ENCODE results near the gene ALB. TPM values are rescaled to one million over a fixed set of nuclear protein-coding genes. Genes with fewer than 3 reads are reported as not detected.

Gene ALB
- total RNA-seq, 1 experiment from 2014 or later: 0.22 TPM

- intact Hi-C loops (cut with micrococcal nuclease): no loop called here
- no peaks in the 10 kb centered on the region for H3K36me3 ChIP-seq (ENCODE audit: low read depth, low read length)
- H3K4me2 ChIP-seq (ENCODE audit: low read length): no peak overlapping the region
- no peak for ATAC-seq
- ChIA-PET CTCF (no interaction called here), POLR2A (ENCODE audit: unreplicated experiment) (no interaction called here)
- H3K4me1 ChIP-seq (ENCODE audit: insufficient read depth, low read length): peaks cover 11% of the 10 kb centered on the region; the same call in 1 of the 2 replicates
- TF ChIP-seq EZH2 (IDR thresholded peaks at IDR 0.05; ENCODE audit: low read length, unreplicated experiment): no peak
- no peak for TF ChIP-seq CTCF (conservative IDR thresholded peaks at IDR 0.05; ENCODE audit: low read depth, low read length)
- TF ChIP-seq EZH2phosphoT487 (IDR thresholded peaks at IDR 0.05; ENCODE audit: borderline replicate concordance, low read length): no peak
- H3K9me3 ChIP-seq (ENCODE audit: low read length): no peaks in the 10 kb centered on the region
- H3K27me3 ChIP-seq (ENCODE audit: low read length): peaks cover 40% of the 10 kb centered on the region
- no peak overlapping the region for H3K9ac ChIP-seq (ENCODE audit: low read length)
- no peak overlapping the region for H3K27ac ChIP-seq (ENCODE audit: low read length)
- BruUV-seq (replicated peaks): no TSS peak
- no peaks in the 10 kb centered on the region for H3K9me2 ChIP-seq (replicated peaks; ENCODE audit: low read length)
- DNase-seq: no peak
- H3F3A ChIP-seq (ENCODE audit: low read length, unreplicated experiment): no peaks in the 10 kb centered on the region
- no peaks in the 10 kb centered on the region for H4K20me1 ChIP-seq (ENCODE audit: low read length)
- no peak overlapping the region for H3K4me3 ChIP-seq (ENCODE audit: low read length)
- no peak overlapping the region for H2AFZ ChIP-seq (ENCODE audit: low read length)
- H3K79me2 ChIP-seq (ENCODE audit: low read length): no peaks in the 10 kb centered on the region
Observed at GRCh38 chr4:73453701-73454005, 49.6 kb downstream of the ALB start.

DNA sequence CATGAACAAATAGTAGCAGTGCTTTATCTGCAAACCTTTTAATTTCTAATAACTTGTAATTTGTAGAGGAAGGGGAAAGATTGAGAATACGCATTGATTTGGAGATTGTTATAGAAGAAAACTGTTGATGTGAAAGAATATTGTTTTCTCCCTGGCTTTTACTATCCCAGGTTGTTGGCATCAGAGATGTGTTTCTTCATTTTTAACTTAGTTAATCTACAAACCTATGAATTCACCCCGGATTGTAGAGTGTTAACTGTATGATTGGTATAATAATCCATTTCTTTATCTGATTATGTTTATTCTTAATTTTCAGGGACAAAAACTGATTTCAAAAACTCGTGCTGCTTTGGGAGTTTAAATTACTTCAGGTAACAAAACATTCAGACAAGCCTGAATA, 50.8 kb downstream of the ALB start:
- H3K4me3 ChIP-seq (ENCODE audit: low read length): no peak overlapping the region
- no TSS peak for BruUV-seq (replicated peaks)
- H3F3A ChIP-seq (ENCODE audit: low read length, unreplicated experiment): no peaks in the 10 kb centered on the region
- ATAC-seq (no peak), DNase-seq (no peak)
- H3K9me3 ChIP-seq (ENCODE audit: low read length): no peaks in the 10 kb centered on the region
- H4K20me1 ChIP-seq (ENCODE audit: low read length): no peaks in the 10 kb centered on the region
- no peaks in the 10 kb centered on the region for H3K9me2 ChIP-seq (replicated peaks; ENCODE audit: low read length)
- intact Hi-C loops (cut with micrococcal nuclease): no loop called here
- H3K36me3 ChIP-seq (ENCODE audit: low read depth, low read length): no peaks in the 10 kb centered on the region
- no peak overlapping the region for H3K27ac ChIP-seq (ENCODE audit: low read length)
- no peak overlapping the region for H2AFZ ChIP-seq (ENCODE audit: low read length)
- ChIA-PET CTCF (no interaction called here), POLR2A (ENCODE audit: unreplicated experiment) (no interaction called here)
- H3K4me2 ChIP-seq (ENCODE audit: low read length): no peak overlapping the region
- no peaks in the 10 kb centered on the region for H3K79me2 ChIP-seq (ENCODE audit: low read length)
- H3K4me1 ChIP-seq (ENCODE audit: insufficient read depth, low read length): peaks cover 11% of the 10 kb centered on the region; the same call in 1 of the 2 replicates
- TF ChIP-seq CTCF (conservative IDR thresholded peaks at IDR 0.05; ENCODE audit: low read depth, low read length) (no peak), EZH2phosphoT487 (IDR thresholded peaks at IDR 0.05; ENCODE audit: borderline replicate concordance, low read length) (no peak), EZH2 (IDR thresholded peaks at IDR 0.05; ENCODE audit: low read length, unreplicated experiment) (no peak)
- peaks cover 37% of the 10 kb centered on the region for H3K27me3 ChIP-seq (ENCODE audit: low read length)
- H3K9ac ChIP-seq (ENCODE audit: low read length): no peak overlapping the region

DNA sequence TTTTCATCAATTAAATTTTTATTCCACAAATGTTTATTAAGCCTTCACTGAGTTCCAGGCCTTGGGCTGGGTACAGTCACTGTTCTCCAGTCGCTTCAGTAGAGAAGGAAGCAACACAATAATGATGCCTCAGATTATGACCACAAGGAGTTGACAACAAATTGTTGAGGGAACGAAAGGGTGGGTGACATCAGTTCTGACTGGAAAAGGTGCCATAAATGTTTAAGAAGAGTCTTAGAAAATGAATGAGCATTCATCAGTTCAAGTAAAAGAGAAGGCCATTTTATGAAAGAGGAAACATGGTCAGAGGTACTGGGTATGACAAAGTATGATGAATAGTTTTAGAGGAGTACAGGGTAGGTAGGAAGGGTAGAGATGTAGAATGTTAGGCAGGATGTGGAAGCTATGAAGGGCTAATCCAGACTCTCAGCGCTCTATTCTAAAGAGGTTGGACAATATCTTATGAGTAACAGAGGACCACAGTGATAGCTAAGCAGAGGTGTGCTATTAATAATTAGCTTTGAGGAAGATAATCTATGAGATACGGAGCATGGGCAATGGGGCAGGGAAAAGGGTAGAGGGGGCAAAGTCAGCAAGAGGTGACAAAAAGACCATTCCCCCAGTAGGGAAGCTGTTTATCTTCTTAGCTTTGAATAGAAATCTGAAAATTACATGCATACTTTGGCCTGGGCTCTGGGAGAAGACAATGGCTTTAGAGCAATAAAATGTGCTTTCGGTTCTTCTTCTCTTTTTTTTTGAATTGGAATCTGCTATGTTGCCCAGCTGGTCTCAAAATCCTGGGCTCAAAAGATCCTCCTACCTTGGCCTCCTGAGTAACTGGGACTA, 52.3 kb downstream of the ALB start:
- Histone ChIP-seq H3K36me3 (ENCODE audit: low read depth, low read length) (no peaks in the 10 kb centered on the region), H3F3A (ENCODE audit: low read length, unreplicated experiment) (no peaks in the 10 kb centered on the region), H3K27ac (ENCODE audit: low read length) (no peak overlapping the region), H2AFZ (ENCODE audit: low read length) (no peak overlapping the region), H3K4me1 (ENCODE audit: insufficient read depth, low read length) (no peaks in the 10 kb centered on the region), H3K79me2 (ENCODE audit: low read length) (no peaks in the 10 kb centered on the region), H3K9ac (ENCODE audit: low read length) (no peak overlapping the region), H3K9me2 (replicated peaks; ENCODE audit: low read length) (no peaks in the 10 kb centered on the region), H3K4me3 (ENCODE audit: low read length) (no peak overlapping the region), H4K20me1 (ENCODE audit: low read length) (no peaks in the 10 kb centered on the region), H3K27me3 (ENCODE audit: low read length) (peaks cover 37% of the 10 kb centered on the region), H3K4me2 (ENCODE audit: low read length) (no peak overlapping the region), H3K9me3 (ENCODE audit: low read length) (no peaks in the 10 kb centered on the region)
- BruUV-seq (replicated peaks): no TSS peak
- ChIA-PET POLR2A (ENCODE audit: unreplicated experiment) (no interaction called here), CTCF (no interaction called here)
- DNase-seq: no peak
- intact Hi-C loops (cut with micrococcal nuclease): no loop called here
- no peak for ATAC-seq
- TF ChIP-seq EZH2 (IDR thresholded peaks at IDR 0.05; ENCODE audit: low read length, unreplicated experiment) (no peak), EZH2phosphoT487 (IDR thresholded peaks at IDR 0.05; ENCODE audit: borderline replicate concordance, low read length) (no peak), CTCF (conservative IDR thresholded peaks at IDR 0.05; ENCODE audit: low read depth, low read length) (no peak)

Data from PC-3 (cell line).